Heart left ventricle (tissue), 13 donors: ENCODE results near the gene PCYT1A.

Experiments
- CTCF ChIP-seq, 12 donors: fragments of 200-600 bp; sonication (generic) in 4 of 12; IDR thresholded peaks; one replicate each; pipeline versions ENCODE4 v1.5.0 to v1.8.0; 2018 to 2022; ENCODE audit warnings: antibody characterized with exemption in 12 of 12, mild to moderate bottlenecking in 5 of 12
- POLR2A ChIP-seq, 2 donors: fragments of 450-650 bp; IDR thresholded peaks; one replicate each; pipeline ENCODE4 v1.6.1; 2017; ENCODE audit warnings: antibody characterized with exemption in 2 of 2, mild to moderate bottlenecking in 2 of 2, moderate library complexity in 2 of 2
- donor health status: ischemic (EF 13 %, LVEDD 7.1; RV severe dilation, severe dysfunction).
- donor health status: DM: no; HTN: yes; CAD: no.
- donor health status: DM: no; HTN: no; CAD: no.
- donor health status: ischemic (EF 25% LVEDD 6.9; RV normal size, moderate dysfunction).
- donor health status: ischemic (EF 25% LVEDD 5.7; RV mildly dilated, moderate dysfunction).
- donor health status: ischemic (EF 35%, LVEDD 5.7; RV mildly dilated, moderate dysfunction).
- donor health status: nonischemic (EF 11% LVEDD 7.7; RV severe dilation, severe dysfunction).
- donor health status: DM: yes; HTN: yes; CAD: no.
- donor health status: PGD.
- donor health status: ischemic (EF 29% LVEDD 5.4; RV normal size, mild dysfunction).
- donor health status: nonischemic (EF 23%, LVEDD 6.1; RV moderate dilation, normal function).

GRCh38 chr3:196336319-196337145, 49.0 kb upstream of the PCYT1A start:
- no peak for TF ChIP-seq CTCF (IDR thresholded peaks at IDR 0.05)
- TF ChIP-seq POLR2A (IDR thresholded peaks at IDR 0.05): no peak
